HG03521 (cell line): ENCODE measurements around the gene YAE1.
"Not testable (repeated sequence)": the region's sequence is repeated elsewhere in the genome, so short reads cannot be mapped to it uniquely, and the experiment has no call there.

Source experiments
- ATAC-seq: cut with Tn5 transposase; IDR thresholded peaks from one replicate; pipeline ENCODE4 v1.9.1; 2021; ENCODE audit warnings: mild to moderate bottlenecking, moderate library complexity; ENCODE audit not compliant: unreplicated experiment

YAE1 gene, protein sequence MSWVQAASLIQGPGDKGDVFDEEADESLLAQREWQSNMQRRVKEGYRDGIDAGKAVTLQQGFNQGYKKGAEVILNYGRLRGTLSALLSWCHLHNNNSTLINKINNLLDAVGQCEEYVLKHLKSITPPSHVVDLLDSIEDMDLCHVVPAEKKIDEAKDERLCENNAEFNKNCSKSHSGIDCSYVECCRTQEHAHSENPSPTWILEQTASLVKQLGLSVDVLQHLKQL

DNA sequence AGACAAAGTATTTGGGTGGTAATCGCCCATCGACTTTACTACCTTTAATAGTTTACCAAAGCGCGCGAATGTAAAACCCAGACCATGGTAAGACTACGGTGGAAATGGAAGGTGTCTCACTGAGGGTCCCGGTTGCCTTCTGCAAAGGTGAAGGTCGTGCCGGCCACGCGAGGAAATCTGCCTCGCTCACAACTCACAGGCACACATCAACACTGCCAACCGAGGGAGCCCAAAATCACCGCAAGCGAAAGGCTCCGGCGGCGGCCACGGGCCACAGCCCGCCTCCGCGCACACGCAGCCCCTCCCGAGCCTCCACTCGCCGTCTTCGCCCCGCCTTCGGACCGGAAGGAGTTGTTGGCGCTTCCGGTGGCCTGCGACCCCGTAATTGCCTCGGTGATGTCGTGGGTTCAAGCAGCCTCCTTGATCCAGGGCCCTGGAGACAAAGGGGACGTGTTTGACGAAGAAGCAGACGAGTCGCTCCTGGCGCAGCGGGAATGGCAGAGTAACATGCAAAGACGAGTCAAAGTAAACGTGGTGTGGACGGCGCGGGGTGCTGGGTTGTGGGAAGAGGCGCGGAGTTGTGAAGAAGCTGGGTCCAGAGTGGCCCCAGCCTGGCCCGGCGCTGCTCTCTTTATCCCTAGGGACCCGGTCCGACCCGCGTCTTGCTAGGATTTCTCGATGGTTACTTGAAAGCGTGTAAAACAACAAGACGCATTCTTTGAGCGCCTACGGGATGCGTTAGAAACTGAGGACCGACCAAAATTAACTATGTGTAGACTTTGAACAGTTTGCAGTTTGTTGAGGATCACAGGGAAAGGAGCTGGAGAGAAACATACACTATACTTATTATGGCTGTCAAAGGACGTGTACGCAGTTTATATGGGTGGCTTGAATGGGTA is at the start of gene YAE1:
Gene YAE1, plus strand, starts transcription at position 382 of the 899 bp plus-strand sequence. Its CDS starts 15 bp downstream, at position 397.
- peak; percentile 98 for ATAC-seq

DNA sequence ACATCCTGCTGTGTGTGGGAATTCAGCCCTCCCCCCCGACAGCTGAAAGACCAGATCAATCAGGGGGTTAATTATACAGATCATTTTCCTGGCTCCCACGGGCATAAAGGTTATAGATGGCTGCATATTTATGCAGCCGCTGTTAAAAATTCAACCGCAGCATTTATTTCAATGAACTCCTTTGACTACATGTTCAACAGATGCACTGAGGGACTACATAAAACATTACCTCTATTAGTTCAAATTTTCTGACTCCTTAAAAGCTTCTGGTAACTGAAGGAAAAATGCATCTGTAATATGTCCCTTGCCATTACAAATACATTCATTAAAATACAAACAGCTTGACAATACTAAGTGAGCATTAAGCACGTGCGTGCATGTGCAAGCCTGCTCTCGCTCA is 49.7 kb upstream of the YAE1 start:
- ATAC-seq: no peak

DNA sequence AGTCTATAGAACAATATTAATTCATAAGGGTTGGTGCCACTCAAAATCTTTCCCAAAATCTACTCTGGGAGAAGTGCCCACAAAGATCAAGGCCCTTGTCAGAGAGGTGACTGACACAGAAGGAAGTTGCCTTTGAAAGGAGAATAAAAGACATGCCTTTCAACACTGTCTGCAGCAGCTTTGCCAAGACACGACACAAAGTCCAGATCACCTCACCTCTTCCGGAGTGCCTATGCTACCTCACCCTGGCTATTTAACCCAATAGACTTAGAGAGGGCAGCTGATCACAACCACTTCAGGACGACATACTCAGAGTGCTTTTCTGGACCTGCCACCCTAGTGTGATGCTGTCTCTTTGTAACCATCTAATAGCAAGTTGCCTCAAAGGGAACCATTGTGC is 49.0 kb upstream of the YAE1 start:
- no peak for ATAC-seq

DNA sequence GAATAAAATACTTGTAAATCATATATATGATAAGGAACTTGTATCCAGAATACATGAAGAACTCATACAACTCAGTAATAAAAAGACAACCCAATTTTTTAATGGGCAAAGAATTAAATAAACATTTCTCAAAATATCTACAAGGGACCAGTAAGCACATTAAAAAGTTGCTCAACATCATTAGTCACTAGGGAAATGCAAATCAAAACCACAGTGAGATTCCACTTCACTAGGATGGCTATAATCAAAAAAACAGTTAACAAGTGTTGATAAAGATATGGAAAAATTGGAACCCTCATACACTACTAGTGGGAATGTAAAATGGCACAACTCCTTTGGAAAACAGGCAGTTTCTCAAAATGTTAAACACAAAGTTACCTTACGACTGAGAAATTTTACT is 40.3 kb upstream of the YAE1 start:
- ATAC-seq: no peak

DNA sequence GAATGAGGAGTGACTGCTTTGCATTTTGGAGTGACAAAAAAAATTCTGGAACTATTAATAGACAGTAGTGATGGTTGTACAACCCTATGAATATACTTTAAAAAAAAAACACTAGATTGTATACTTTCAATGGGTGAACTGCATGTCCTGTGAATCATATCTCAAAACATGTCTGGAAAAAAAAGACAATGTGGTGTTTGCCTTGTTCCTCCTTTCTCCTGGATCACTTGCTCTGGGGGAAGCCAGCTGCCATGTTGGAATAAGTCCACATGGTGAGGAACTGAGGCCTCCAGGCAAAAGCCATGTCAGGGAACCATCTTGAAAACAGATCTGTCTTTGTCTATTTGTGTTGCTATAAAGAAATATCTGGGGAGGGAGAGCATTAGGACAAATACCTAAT is 39.5 kb upstream of the YAE1 start:
- no peak for ATAC-seq

DNA sequence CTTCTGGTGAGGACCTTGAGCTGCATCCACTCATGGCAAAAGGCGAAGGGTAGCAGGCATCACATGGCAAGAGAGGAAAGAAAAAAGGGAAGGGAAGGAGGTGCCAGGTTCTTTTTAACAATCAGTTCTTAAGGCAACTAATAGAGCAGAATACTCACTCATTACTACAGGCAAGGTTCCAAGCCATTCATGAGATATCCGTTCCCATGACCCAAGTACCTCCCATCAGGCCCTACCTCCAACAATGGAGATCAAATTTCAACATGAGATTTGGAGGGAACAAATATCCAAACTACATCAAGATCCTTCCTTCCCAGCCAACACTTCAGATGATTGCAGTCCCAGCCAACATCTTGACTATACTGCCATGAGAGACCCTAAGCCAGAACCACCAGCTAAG is 38.9 kb upstream of the YAE1 start:
- no peak for ATAC-seq

DNA sequence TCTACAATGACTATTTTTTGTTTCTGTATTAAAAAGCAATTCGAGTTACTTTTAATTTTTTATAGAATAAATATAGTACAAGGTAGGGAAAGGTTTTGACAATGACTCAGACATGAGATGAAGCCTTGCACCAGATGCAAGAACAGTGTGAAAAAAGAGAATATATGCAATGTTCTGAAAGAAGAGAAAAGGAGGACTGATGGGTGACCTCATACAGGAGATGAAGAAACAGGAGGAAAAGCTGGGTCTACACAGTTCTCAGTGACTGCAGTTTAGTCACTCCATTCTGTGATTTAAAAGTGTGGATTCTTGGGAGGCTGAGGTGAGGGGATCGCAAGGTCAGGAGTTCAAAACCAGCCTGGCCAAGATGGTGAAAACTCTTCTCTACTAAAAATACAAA is 38.3 kb upstream of the YAE1 start:
- ATAC-seq: no peak

DNA sequence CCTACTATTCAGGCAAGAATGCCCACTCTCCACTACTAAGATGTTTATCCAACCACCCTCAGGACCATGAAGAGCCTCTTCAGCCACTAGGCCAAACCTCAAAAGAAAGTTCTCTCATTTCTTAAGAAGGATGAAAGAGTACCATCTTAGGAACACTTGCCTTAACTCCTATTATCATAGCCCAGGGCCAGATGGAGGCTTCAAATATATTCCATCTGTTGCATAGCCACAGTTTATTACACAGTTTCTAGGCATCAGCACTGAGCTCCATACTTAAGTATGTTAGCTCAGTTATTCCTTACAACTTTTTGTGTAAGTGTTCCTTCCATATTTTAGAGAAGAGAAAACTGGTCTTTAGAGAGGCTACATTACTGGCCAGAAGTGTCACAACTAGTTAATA is 37.4 kb upstream of the YAE1 start:
- no peak for ATAC-seq

DNA sequence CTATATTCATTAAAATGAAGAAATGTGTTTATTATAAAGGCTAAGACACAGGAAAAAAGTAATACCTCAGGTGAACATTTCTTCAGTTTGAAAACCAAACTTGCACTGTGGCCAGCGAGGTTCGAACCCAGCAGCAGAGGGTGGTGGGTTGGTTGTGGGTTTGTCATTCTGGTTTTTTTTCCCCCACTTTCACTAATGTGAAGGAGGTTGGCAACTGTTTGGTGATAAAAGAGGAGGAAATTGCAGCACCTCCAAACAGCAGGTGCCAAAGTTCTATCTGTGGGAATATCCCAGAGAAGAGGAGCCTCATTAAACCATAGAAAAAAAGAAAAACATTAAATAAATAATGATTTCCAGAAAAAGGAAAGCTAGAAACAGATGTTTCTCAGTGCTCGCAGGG is 36.6 kb upstream of the YAE1 start:
- ATAC-seq: no peak

DNA sequence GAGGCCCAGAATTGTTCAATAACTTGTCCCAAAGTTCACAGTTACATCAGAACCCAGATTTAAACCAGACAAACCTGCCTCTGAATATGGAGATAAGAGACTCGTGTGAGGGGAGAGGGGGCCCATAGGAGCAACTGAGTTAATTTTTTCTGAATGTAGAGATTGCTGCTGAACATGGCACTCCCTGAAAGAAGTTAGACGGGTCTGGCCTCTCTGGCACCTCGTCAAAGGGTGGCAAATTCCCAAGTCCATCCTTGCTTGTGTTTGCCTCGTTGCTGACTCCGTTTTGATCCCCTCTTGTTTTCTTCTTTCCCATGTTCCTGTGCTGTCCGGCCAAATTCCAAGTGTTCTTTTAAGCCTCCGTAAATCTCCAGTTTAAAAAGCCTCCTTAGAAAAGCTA is 35.2 kb upstream of the YAE1 start:
- no peak for ATAC-seq

DNA sequence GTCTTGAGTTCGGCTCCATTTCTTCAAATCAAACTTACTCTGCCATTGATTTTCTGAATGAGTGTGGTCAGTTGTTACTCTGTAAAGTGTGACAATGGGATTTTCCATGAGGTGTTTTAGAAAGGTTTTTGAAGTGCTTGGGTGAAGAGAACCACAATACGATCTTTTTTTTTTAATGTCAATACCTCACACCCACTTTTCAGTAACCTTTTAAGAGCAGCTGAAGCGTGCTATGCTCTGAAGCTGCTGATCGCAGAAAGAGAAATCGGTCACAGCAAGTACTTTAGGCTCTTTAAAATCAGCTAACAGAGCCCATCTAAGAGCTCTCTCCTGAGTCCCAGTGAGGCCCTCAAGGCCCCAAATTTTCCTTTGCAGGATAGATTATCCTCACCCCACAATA is 34.4 kb upstream of the YAE1 start:
- ATAC-seq: no peak

DNA sequence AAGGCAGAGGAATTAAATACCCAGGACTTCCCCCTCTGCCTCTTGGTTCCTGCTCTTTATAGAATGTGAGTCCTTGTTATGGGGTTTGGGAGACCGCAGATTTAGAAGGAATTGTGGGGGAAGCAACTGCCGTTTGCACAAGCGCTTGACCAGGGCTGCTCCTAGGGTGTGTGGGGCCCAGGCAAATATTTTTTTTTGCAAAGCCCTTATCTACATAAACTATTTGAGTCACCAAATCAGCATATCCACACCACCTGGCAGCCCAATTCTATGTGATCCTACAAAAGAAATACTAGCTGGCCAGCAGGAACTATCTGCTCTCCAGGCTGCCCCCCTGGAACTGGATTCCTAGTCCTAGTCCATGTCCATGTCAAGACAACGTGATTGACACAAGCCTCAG is 33.4 kb upstream of the YAE1 start:
- ATAC-seq: no peak

DNA sequence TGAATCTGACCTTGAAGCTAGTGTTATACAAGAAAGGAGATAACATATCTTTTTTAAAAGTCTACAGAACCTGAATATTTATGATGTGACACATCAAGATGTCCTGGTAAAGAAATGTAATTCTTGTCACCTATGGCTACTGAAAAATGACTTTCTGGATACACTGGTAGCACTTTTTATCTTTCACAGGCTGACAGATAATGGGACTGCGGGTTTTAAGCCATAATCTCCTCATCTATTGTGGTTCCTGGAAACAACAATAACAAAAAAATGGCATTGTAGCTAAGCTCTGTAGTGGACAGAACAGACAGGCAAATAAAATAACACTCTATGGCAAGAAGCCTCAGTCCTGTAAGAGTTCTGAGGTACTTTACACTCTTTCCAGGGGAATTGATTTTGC is 31.6 kb upstream of the YAE1 start:
- no peak for ATAC-seq

DNA sequence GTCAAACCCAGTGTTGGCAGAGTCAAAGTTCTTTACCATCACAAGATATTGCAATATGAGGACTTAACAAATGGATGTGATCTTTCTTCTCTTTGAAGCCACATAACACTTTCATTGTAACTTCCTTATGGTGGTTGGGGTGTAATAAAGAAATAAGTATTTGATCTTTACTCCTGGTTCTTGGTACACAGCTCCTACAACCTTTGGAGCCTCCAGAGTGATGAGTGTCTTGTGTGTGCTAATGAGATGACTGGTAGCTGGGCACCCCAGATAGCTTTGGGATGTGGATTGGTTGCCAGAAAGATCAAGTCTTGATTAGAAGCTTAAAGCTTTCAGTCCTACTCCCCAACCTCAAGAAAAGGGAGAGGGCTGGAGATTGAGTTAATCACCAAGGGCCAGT is 31.1 kb upstream of the YAE1 start:
- ATAC-seq: no peak

DNA sequence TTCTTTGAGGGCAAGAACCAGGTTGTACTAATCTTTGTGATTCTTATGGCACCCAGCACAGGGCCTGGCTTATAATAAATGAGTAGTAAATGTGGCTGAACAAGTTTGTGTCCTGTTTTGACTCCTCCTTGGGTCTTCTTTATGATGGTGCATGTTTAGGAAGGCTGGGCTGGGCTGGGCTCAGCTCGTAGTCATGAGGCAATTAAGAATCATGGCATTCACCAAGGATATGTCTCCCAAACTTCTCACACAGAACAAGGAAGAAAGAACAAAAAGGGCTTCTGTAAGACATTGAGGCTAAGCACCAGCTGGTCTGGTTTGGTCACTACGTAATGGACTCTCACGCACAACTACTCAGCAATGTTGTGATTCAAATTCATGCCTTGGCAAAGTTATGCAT is 30.5 kb upstream of the YAE1 start:
- ATAC-seq: no peak

DNA sequence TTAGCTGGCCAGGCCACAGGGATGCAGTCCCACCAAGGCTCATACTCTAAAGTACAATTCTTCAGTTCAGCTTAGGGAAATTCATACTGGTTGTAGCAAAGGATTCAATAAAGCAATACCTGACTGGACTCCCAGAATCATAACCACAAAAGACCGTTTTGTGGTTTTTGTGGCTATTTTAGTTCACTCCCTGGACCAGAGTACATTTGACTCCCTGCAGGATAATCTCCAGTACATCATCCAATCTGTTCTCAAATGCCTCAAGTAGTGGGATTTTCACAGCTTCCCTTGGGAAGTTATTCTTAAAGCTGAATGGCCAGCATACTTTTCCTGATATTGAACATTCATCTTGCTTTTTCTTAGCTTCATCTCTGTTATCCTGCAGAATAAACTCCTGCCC is 29.3 kb upstream of the YAE1 start:
- ATAC-seq: no peak

DNA sequence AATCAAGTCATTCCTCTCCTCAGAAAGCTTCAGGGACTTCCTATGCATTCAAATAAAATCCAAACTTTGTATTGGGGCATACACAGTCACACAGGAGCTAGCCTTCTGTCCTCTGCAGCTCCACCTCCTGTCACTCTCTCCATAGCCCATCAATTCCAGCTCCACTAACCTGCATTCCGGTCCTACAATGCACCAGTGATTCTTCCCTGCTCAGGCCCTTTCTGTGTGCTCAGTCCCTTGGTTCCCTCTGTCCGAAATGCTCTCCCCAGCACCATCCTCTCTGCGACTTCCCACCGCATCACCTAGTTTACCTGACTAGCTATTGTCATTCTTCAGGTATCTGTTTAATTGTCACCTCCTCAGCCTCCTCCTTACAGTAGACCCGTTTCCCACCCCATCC is 26.4 kb upstream of the YAE1 start:
- no peak for ATAC-seq

DNA sequence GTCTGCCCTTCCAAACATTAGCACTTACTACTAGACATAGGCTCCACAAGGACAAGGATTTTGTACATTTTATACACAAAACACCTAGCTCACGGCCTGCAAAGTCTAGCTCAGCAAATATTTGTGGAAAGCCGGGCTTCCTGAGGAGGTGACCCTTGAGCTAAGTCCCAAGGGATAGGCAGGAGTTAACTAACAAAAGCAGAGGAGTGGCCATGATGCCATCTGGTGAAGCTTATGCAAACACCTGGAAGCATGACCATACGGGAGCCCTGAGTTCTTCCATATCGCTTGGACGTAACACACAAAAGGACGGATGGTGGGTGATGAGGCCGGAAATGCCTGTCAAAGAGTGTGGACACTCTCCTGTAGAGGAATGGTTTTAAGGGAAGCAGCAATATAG is 25.9 kb upstream of the YAE1 start:
- no peak for ATAC-seq

DNA sequence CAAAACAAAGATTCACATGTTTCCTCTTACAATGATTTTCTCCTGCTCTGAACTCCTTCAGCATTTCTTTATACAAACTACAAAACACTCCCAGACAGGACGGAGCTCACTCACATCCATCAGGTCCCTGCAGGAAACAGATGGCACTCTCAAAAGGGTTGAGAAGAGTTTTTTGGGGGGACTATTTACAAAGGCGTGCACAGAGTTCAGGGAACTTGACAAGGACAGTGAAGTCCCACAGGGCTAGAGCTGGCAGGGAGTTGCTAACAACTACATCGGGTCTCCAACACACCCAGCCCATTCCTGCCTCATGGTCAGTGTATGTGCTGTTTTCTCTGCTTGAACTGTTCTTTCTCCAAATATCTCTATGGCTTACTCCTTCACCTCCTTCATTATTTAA is 24.7 kb upstream of the YAE1 start:
- ATAC-seq: no peak

DNA sequence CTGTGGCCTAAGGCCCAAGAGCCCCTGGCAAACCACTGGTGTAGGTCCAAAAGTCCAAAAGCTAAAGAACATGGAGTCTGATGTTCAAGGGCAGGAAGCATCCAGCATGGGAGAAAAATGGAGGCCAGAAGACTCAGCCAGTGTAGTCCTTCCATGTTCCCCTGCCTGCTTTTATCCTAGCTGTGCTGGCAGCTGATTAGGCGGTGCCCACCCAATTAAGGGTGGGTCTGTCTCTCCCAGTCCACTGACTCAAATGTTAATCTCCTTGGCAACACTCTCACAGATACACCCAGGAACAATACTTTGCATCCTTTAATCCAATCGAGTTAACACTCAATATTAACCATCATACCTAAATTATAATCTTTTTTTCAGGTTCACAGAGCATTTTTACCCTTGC is 21.4 kb upstream of the YAE1 start:
- not testable (repeated sequence) for ATAC-seq

DNA sequence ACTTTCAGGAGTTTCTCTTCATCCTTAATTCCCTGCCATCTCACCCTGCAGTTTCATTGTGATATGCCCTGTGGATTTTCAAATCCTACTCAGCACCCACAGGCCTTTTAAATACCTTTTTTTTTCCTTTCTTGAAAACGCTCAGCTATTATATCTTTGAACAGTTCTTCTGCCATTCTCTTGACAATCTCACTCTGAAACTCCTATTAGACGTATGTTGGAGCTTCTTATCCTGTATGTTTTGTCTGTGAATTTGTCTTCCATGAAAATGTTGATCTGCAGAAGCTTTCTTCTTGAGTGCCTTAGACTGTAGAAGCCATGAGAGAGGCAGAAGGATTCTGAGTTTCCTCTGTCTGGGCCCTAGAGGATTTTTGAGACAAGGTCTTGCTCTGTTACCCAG is 18.9 kb upstream of the YAE1 start:
- ATAC-seq: no peak

DNA sequence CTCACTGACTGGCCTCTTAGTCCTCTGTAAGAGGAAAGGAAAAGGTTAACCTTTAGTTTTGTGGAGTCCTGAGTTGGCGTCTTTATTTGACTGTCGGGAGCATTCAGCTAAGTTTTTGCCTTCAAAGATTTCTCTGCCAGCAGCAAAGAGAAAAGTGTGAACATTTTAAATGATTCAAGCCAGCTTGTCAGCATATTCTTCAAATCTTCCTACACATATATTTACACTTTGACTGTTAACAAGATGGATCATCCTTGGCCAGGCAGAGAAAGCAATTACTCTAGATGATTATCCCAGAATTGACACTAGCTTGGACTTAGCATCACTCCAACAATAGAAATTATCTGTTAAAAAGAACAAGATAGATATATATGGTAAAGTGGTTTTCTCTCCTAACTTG is 15.8 kb upstream of the YAE1 start:
- no peak for ATAC-seq

DNA sequence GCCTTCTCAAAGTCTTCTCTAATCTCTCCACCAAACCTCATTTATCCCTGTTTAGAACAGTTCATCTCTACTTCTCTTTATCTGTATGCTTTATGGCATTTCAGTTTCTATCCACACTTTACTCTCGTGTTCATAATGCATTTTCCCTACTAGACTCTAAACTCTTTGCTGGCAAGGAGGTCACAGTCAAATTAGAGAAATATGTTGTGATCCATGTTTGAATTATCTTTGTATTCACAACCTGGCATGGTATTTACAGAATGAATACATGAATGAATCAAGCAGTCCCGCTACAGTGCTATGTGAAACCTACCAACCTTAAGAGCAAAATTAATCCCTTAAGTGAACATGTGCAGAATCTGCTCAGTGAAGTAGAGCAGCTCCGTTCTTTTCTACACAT is 12.8 kb upstream of the YAE1 start:
- no peak for ATAC-seq
